Activated CD4-positive, alpha-beta T cell treated with anti-CD3 and anti-CD28 coated beads, Interleukin-10, Interleukin-2, amounts not matched to agents 100 ng/mL and 50 ng/mL, durations not matched to agents 16 hours and 8 hours (primary cell): Measurements from ENCODE around the gene CSNK1D.

Experiments used
- DNase-seq: peaks from one replicate; pipeline ENCODE4 v3.0.0-alpha.2; 2020

The CSNK1D gene

GRCh38 chr17:82238472-82239201 is 34.9 kb downstream of the CSNK1D start:
- DNase-seq, result peak; percentile 84

GRCh38 chr17:82237746-82238471 is 35.6 kb downstream of the CSNK1D start:
- DNase-seq, result no peak

DNA sequence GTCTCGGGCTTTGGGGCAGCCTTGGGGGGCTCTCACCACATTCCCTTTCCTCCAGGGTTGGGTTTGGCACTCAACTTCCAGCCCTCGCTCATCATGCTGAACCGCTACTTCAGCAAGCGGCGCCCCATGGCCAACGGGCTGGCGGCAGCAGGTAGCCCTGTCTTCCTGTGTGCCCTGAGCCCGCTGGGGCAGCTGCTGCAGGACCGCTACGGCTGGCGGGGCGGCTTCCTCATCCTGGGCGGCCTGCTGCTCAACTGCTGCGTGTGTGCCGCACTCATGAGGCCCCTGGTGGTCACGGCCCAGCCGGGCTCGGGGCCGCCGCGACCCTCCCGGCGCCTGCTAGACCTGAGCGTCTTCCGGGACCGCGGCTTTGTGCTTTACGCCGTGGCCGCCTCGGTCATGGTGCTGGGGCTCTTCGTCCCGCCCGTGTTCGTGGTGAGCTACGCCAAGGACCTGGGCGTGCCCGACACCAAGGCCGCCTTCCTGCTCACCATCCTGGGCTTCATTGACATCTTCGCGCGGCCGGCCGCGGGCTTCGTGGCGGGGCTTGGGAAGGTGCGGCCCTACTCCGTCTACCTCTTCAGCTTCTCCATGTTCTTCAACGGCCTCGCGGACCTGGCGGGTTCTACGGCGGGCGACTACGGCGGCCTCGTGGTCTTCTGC is 36.3 kb downstream of the CSNK1D start:
- no peak for DNase-seq

DNA sequence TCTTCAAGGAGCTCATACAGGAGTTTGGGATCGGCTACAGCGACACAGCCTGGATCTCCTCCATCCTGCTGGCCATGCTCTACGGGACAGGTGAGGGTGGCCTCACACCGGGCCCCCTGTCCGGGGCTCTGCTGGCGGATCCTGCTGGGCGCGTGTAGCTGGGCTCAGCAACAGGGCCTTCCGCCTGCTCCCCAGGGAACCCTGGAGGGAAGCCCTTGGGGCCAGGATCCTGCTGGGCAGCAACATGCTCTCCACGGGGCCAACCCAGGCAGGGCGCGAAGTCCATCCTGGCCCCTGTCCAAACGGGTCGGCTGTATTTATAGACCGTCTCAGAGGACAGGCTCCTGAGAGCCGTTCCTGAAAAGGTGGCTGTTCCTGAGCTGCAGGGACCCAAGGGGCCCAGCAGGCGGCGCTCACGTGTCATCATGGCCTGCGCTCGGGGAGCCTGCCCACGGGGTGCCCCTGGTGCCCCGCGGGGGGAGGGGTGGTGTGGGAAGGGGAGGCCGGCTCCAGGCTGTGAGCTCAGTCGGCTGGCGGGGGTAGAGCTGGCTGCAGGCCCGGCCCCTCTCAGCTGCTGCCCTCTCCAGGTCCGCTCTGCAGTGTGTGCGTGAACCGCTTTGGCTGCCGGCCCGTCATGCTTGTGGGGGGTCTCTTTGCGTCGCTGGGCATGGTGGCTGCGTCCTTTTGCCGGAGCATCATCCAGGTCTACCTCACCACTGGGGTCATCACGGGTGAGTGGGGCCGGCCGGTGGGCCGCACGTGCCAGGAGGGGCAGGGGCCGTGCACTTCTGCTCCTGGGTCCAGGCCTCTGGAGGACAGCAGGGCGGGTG is 37.1 kb downstream of the CSNK1D start:
- peak; percentile 75 for DNase-seq

DNA sequence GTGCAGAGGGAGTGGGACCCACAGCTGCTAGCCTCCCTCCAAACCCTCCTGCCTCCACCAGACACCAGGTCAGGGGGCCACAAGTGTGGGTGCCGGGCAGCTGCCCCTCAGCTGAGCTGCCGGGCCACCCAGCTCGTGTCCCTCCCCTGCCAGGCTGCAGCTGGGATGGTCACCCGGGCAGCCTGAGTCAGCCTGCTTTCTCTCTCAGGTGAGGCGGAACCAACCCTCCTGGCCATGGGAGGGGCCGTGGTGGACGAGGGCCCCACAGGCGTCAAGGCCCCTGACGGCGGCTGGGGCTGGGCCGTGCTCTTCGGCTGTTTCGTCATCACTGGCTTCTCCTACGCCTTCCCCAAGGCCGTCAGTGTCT is 37.7 kb downstream of the CSNK1D start:
- no peak for DNase-seq

DNA sequence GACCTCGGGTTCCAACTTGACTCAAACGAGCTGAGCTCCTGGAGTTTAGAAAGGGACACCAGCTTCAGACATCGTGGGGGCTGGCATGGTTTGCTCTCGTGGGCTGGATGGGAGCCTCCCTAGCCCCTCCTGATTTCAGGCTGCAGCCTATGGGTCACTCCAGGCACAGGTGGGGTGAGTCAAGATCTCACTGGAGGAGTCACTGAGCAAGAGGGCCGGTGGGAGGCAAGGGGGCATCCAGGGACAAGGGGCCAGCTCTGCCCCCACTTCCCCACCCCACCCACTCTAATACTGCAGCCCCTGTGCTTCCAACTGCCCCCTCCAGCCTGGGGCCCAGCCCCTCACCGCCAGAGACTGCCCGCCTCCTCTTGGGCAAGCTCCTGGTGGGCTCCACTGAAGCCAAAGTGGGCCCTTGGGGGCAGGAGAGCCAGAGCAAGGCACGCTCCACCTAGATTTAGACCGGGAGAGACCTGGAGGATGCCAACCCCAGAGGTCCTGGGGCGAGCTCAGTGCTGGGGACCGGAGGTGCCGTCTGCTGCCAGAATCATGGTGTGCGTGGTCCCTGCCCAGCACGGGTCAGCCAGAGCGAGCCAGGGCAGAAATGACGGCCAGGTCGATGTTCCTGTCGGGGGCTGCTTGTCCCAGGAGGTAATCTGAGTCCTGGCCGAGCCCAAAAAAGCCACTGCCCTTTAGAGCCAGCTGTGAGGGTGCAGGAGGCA is 38.3 kb downstream of the CSNK1D start:
- no peak for DNase-seq

- DNase-seq, result no peak
Measured at GRCh38 chr17:82234211-82235055, 39.1 kb downstream of the CSNK1D start.

GRCh38 chr17:82232876-82233785 is 40.4 kb downstream of the CSNK1D start:
- DNase-seq, result no peak

GRCh38 chr17:82232322-82232820 is 41.1 kb downstream of the CSNK1D start:
- DNase-seq, result no peak

DNA sequence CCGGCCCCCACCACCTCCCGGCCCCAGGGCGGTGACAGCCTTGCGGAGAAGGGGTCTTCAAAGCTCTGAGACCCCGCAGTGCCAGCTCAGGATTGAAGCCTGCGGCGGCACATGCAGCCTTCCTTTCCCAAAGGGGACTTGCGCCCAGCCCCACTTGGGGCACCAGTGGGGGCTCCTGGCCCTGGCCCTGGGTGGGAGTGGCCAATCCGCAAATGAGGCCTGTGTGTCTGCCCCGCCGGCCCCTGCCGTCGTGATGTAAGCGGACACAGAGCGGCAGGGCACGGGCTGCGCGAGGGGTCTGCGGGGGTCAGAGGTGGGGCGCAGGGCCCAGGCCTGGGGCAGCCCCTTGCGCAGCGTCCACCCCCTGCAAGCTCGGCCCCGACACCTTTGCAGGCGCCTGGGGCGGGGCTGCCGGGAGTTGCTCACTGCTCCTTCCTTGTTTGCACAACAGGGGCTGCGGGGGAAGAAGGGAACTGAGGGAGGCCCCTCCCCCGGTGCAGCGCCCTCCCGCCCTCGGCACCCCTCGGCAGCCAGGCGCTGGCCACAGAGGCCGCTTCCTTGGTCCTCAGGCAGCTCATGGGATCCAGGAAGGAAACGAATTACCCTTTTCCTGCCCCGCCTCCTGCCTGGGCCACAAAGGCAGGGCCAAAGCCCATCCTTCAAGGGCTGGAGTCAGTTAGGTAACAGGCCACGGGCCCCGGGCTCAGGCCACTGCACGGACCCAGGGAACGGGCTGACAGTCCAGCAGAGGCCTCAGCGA is 41.8 kb downstream of the CSNK1D start:
- peak; percentile 23 for DNase-seq

DNA sequence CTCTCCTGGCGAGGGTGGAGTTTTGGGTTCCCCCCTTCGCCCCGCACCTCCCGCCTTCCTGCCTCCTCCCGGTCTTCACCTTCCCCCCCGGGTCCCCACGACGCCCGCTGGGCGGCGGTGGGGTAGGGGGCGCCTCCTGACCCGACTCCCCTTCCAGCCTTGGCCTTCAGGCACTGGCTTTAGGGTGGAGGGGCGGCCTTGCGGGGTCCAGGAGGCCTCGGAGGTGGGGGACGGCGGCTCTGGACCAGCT is 42.3 kb downstream of the CSNK1D start:
- no peak for DNase-seq

DNA sequence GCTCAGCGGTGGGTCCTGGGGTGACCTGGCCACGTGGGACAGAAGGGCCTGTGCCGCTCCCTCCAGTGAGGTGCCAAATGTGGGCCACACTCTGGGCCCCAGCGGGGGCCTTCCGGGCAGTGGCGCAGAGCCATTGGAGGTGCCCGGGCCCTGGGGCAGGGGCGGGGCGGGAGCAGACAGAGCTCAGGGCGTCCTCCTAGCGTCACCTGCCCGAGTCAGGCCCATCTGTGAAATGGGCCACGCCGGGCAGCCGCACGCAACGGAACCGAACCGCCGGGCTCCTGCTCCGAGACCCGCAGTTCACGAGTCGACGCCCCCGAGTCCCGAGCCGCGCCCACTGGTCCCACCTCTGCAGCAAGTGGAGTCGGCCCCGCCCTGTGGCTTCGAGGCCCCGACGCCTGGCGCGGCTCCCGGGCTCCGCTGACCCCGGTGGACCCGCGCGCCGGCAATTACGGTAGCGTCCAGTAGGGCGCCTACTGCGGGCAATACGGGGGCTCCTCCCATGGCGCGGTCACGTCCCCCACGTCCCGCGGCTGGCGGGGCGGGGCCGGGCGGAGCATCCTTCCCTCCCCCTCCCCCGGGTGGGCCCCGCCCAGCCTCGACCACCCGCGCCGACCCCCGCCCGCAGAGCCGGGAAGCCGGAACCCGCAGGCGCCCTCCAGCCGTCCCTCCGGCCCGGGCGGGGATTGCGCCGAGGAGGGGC is 42.7 kb downstream of the CSNK1D start:
- DNase-seq, result peak; percentile 68

DNA sequence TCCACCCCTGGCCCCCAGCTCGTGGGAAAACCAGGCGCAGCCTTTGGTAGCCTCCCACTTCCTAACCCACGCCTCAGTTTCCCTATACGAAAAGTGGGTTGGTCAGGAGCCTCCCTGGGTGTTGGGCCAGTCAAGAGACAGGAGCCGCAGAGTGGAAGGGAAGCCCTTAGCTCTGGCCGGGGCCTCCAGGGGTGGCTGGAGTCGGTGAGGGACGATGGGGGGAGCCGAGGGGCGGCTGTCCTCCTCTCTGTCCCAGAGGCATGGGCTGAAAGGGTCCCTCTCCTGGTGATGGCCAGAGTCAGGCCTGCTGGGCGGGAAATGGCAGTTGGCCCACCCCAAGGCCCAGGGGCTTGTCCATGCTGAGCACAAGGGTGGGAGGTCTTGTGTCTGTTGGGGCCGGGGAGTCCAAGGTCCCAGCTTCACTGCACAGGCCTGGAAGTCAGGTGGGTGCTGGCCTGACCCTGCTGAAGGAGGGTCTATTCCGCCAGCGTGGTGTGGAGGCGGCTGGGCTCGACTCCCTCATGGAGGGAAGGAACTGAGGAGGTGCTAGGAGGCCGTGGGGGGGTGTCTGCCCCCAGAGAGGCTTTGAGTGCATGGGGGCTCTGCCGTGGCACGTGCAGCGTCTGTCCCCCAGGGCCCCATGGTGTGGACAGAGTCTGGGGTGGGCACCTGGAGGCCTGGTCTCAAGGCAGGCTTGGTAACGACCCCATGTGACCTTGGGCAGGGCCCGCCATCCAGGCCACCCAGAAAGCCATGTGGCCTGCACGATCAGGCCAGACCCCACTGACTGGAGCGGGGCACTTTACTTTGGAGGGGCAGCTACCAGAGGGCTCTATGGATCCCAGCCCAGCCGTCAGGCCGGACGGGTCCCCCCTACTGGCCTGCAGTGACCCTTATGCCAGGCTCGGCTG is 43.5 kb downstream of the CSNK1D start:
- DNase-seq, result no peak

DNA sequence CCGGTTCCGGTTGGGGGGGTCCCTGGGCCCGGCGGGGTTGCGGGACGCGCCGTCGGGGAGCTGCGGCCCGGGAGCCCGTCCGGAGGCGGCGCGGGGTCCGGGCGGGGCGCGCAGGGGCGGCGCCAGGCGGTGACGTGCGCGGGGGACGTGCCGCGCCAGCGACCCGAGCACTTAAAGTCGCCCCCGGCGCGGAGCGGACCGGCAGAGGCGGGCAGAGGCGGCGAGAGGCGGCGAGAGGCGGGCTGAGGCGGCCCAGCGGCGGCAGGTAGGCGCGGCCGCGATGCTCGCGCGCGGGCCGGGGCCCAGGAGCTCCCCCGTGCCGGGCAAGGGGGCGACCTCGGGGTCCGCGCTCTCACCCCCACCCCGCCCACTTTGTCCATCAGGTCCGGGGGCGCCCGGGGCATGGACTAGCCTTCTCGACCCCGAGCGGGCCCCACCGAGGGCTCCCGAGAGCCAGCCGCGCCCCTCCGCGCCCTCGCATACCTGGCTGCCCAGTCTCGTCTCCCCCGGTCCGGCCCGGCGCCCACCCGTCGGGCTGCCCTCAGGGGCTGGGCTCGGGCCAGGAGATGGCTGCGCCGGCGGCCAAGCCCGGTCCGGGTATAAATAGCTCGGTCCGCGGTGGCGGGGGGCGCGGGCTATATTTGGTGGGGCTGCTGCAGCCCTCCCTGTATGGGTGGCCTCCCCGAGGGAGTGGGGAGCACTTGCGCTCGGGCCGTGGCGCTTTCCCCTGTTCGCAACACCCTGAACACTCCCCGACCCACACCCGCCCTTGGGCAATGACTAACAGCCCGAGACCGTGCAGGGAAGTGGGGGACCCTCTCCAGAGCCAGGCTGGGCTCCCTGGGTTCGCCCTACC is 44.4 kb downstream of the CSNK1D start, which contains the start of gene SLC16A3:
TSS of gene SLC16A3 (plus strand) at position 201 of the 856 bp plus-strand sequence. CDS start 6,967 bp downstream, outside the sequence.
- peak; percentile 64 for DNase-seq

DNA sequence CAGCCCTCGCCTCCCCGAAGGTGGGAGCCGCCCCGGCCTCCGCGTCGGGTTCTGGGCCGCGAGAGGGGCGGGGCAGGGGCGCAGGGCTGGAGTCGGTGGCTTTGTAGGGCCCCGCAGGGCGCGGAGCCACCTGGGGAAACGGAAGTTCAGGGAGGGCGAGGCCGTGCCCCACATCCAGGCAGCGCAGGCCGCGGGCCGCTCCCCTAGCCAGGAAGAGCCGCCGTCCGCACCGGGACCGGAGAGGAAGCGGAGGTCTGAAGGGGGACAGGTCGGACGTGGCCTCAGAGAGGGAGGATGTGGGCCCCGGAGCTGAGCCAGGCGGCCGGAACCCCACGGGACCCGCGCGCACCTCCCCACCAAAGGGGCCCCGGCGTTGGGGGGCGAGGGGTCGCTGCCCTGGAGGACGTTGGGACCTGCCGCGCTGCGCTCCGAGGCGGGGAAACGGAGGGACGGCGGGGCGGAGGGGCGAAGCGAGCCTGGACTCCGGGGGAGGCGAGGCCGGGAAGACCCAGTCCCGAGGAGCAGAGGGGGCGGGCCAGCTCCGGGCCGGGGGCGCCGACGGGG is 45.1 kb downstream of the CSNK1D start:
- DNase-seq, result peak; percentile 73

- DNase-seq, result no peak
Measured at GRCh38 chr17:82227629-82228277, 45.7 kb downstream of the CSNK1D start.
